ENCODE results near the gene HAGHL.
A peak's percentile ranks its signal among the peaks of the same experiment; 100 is the strongest.
"Not testable (repeated sequence)": the region's sequence is repeated elsewhere in the genome, so short reads cannot be mapped to it uniquely, and the experiment has no call there.

The HAGHL gene

GRCh38 chr16:689175-689897, 37.6 kb upstream of the HAGHL start:
- DNase-seq: no peak

GRCh38 chr16:691242-691641, 35.7 kb upstream of the HAGHL start:
- not testable (repeated sequence) for DNase-seq

- no peak for DNase-seq
Observed at GRCh38 chr16:692356-693108, 34.4 kb upstream of the HAGHL start.

DNA sequence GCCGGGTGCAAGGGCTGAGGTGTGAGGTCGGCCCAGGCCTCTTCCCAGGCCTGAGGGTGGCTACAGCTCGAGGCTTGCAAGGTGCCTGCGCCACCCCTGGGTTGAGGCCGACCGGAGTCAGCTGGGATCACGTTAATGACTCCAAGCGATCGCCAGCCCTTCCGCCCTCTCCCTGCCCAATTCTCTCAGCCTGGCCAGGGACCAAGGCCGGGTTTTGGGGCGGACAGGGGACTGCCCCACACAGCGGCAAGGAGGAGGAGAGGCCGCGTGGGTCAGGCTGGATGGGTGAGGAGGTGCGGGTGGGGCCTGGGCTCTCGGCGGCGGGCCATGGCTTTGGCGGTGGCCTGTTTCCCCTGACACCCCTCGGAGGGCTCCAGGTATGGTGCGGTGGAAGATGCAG, 33.5 kb upstream of the HAGHL start:
- no peak for DNase-seq

GRCh38 chr16:693766-694165, 33.1 kb upstream of the HAGHL start:
- no peak for DNase-seq

DNA sequence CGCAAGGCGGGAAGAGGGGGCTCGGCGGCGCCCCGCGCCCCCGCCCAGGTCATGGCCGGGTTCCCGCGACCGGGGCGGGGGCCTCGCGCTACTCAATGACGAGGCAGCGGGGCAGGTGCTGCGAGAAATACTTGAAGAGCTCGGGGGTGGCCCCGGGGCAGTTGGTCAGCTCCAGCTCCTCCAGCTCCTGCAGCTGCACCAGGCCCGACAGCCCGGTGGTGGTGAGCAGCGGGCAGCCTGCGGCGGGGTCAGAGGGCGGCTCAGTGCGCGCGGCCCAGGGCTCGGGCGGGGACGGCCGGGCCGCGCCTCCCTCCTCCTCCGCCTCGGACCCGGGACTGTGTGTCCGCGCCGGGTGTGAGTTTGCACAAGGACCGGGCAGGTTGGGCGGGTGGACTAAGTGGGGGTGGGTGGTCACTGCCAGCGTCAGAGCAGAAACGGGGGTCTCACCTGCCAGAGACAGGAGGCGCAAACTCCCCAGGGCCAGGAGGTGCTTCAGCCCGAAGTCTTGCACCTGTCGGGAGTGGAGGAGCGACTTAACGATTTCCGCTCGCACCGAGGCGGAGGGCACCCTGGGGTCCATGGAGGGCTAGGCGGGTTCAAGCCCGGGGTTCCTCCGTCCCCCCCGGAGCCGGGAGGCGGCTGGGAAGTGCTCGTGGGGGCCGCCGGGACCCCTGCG, 32.6 kb upstream of the HAGHL start:
- no peak for DNase-seq

DNA sequence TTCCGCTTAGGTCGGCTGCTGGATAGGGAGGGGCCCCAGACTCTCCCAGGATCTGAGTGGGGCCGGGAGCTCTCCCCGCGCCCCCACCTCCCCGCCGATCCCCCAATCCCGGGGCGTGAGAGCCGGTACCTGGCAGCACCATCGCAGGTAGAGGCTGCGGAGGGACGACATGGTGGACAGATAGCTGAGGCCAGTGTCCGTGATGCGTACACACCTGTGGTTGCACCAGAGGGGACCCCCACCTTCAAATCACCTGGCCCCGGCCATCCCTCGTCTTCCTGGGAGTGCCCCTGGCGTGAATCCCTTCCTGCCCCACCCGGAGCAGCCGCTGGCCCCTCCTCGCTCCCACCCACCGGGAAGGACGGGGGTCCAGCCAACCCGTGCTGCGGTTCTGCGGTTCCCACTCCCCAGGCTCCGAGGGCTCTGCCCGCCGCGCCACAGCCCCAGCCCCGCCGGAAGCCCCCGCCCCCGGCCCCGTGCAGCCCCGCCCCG, 32.0 kb upstream of the HAGHL start:
- DNase-seq: no peak

- peak; percentile 74 to 75 for DNase-seq
Observed at GRCh38 chr16:695355-696089, 31.4 kb upstream of the HAGHL start.

DNA sequence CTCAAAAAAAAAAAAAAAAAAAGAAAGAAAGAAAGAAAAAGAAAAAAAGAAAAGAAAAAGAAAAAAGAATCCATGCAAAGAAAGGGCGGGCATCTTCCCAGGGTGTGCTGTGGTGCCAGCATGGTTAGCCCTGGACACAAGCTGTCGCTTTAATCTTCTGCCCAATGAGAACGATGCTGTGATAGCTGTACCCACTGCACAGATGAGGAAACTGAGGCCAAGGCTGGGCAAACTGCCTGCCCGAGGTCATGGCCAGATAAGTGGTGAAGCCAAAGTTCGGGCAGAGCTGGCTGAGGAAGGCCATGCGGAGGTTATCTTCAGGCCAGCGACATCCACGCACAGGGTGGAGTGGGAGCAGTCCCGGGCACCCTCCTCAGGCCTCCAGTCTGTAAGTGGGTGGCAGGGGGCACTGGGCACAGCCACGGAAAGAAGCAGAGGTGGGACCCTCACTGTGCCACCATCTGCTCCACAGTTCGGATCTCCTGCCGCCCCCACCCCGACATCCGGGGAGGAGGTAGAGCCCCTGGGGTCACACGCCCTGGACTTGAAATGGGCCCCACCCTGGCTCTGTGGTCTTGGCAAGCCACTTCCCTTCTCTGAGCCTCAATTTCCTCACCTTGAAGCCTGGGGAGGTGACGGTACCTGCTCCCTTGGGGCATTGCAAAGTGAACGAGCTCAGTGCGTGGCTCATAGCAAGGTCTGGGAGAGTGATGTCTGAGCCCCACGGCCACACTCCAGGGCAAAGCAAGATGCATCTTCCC, 27.8 kb upstream of the HAGHL start:
- no peak for DNase-seq

DNA sequence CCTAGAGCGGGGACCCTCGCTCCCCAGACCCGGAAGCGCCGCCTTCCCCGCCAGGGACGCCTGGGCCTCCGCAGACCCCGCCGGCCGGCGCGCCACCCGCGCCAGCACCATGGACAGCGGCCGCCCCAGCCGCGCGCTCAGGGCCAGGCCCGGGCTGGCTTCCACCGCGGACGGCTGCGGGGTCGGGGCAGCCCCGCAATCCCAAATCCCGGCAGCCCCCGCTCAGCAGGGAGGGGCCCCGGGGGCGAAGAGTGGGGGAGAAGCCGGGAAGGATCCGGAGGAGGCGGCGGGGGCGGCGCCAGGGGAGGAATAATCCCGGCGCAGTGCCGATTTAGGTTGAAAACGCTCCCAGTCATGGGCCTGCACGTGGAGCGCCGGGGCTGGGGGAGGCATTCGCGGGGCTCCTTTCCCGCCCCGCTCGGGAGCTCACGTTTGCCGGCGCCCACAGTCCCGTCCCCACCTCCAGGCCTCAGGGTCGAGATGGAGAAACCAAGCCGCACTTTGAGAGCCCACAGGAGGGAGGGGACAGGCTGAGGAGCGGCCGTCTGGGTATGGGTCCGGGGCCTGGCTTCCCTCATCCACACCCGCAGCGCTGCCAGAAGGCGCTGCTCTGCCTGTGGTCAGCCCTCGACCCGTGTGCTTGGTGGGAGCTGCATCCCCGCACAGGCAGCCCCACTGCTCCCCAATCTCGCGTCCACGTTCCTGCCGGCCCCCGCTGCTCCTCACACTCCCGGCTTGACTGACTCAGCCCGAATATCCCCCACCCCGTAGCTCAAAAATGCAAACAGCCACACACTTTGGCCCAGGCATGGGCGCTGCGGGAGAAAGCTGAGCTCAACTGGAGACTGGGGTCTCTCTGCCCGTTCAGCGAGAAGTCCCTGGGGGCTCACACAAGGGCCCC, 26.0 kb upstream of the HAGHL start:
- DNase-seq: peak; percentile 58 to 66

GRCh38 chr16:702341-702740, 24.6 kb upstream of the HAGHL start:
- DNase-seq: no peak

DNA sequence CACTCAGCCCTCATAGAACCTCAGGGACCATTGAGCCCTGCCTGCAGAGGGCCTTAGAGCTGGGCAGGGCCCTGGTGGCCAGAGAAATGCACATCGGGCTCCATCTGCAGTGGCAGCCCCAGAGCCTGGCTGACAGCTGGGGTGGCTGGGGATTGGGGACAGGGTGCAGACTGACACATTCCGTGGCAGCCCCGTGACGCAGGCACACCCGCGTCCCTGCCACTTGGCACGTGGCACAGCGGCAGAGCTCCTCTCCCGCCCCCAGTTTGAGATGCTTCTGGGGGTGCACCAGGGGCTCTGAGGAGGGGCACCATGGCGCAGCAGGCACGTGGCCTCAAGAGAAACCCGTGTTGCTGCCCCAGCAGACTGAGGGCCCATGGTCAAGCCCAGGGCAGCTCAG, 23.5 kb upstream of the HAGHL start:
- DNase-seq: no peak

GRCh38 chr16:704047-704446, 22.9 kb upstream of the HAGHL start:
- no peak for DNase-seq

DNA sequence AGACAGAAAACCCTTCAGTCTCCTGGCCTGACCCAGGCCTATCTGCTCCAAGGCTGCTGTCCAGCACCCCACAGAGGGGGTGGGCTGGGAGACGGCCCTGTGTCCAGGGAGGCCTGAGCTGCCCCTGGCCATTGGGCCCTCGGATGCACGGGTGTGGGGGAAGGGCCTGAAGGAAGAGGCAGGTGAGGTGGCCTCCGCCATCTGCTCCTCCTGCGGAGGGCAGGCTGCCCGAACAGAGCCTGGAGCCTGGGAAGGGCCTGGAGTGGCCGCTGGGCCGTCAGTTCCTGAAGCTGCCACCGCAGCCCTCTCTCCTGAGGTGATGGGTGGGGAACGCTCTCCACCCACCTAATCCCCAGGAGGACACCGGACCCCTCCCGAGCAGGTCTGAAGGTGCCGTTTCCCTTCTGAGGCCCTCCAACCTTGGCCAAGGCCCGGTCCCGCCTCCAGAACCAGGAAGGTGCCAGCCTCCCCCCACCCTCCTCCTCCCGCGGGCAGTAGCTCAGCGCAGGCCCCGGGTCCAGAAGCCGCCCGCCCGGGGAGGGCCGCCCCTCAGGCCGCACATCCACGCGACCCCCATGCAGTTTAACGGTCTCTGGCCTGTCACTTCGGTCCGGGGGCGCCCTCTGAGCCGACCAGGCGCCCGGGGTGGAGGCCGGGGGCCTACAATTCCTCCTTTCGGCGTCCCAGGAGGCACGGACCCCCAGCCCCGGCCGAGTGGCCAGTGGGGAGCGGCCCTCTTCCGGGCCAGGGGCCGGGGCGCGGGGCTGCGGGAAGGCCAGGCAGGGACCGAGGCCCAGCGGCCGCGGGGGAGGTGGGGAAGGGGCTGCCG, 22.1 kb upstream of the HAGHL start:
- no peak for DNase-seq

- DNase-seq: no peak
Observed at GRCh38 chr16:705431-706188, 21.3 kb upstream of the HAGHL start, which contains the start of gene FBXL16. Gene FBXL16 (minus strand): TSS chr16:705801. CDS start chr16:697405, 8,396 bp downstream.

DNA sequence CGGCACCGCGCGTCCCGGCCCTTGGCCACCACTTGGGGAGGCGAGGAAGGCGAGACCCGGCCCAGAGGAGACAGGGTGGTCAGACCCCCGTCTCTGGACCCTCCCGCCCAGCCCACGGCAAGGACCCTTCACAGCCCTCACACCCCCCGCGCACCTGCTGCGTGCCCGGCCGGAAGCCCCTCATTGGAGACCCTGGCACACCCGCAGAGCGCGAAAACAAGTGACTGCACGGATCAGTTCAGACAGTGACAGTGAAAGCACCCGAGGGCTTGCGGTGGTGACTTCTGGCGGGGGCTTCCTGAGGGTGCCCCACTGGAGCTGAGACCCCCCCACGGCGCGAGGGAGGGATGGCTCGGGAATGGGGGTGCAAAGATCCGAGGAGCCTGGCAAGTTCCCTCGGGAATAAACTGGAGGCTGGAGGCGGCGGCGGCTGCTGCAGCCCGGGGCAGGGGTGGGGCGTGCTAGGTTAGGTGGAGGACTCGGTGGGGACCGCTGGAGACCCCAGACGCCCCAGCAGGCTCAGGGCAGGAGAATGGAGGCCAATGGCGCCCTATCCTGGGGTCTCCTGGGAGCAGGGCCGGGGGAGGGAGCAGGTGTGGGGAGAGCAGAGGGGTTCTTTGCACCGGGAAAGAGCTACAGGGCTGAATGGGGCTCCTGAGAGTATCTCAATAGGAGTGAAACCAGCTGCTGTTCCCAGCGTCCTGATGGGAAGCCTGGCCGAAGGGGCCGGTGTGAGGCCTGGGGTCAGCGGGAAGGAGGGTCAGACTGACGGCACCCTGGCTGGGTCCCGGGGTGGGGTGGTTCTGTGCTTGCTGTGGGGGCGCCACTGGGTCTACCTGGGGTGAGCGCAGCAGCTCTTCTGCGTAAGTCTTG, 20.5 kb upstream of the HAGHL start:
- DNase-seq: no peak

- no peak for DNase-seq
Observed at GRCh38 chr16:707062-707538, 19.8 kb upstream of the HAGHL start.

GRCh38 chr16:708019-708418, 18.9 kb upstream of the HAGHL start:
- DNase-seq: no peak

Data from stimulated activated CD4-positive, alpha-beta T cell treated with anti-CD3 and anti-CD28 coated beads, Interleukin-2, amount 100 ng/mL, for 24 hours (primary cell).